ENCODE results near the gene RNF217.

RNF217 gene

DNA sequence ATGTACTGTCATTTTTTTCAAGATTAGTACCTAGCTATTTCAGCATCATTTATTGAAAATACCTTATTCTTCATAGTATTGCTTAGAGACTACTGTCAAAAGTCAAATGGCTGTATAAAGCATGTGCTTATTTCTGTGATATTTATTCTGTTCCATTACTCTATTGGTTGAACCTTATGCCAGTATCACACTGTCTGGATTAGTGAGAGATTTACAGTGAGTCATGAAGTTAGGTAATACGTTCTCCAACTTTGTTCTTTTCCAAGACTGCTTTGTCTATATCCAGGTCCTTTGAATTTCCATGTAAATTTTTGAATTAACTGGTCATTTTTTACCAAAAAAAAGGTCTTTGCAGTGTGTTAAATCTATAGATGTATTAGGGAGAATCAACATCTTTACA is 18.6 kb upstream of the RNF217 start:
- Histone ChIP-seq H3K27ac (ENCODE audit: insufficient read depth, low read depth, low read length, poor library complexity, severe bottlenecking) (no peak overlapping the region), H3K27me3 (ENCODE audit: control insufficient read depth, insufficient read depth, low read length, poor library complexity, severe bottlenecking) (no peaks in the 10 kb centered on the region), H3K36me3 (ENCODE audit: control insufficient read depth, insufficient read depth, low read length) (no peaks in the 10 kb centered on the region), H3K4me1 (ENCODE audit: control insufficient read depth, insufficient read depth, low read length) (no peaks in the 10 kb centered on the region), H3K9me3 (ENCODE audit: control insufficient read depth, low read length) (no peaks in the 10 kb centered on the region), H3K4me3 (ENCODE audit: insufficient read depth, low read depth, low read length) (no peak overlapping the region)
- WGBS, 2 experiments = 90% methylated on average over 1 of the region's 1 CpG; no CpG with 5 or more reads in 1 of the 2 experiments

DNA sequence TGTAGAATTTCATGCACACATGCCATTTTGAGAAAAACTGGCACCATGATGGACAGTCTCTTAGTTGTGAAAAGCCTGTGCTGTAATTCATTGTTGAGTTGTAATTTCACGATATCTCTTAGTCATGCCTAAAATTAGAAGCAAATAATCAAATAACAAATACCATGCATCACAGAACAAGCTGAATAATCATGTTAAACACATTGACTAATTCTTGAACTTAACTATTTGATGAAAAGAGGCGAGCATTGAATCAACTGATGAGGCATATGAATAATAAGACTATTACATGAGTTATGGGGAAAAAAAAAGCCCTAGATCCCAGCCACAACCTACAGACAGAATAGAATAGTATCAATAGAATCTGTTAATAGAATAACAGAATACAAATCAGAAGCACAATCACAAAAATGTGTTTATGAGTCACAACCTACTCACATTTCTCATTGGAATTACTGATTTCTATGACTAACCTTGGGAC is 14.2 kb upstream of the RNF217 start:
- Histone ChIP-seq H3K27me3 (ENCODE audit: control insufficient read depth, insufficient read depth, low read length, poor library complexity, severe bottlenecking) (no peaks in the 10 kb centered on the region), H3K36me3 (ENCODE audit: control insufficient read depth, insufficient read depth, low read length) (no peaks in the 10 kb centered on the region), H3K9me3 (ENCODE audit: control insufficient read depth, low read length) (no peaks in the 10 kb centered on the region), H3K4me1 (ENCODE audit: control insufficient read depth, insufficient read depth, low read length) (no peaks in the 10 kb centered on the region), H3K4me3 (ENCODE audit: insufficient read depth, low read depth, low read length) (no peak overlapping the region), H3K27ac (ENCODE audit: insufficient read depth, low read depth, low read length, poor library complexity, severe bottlenecking) (no peak overlapping the region)
- 86 to 100% methylated on average over 1 to 2 of the region's 2 CpGs for WGBS, 2 experiments

DNA sequence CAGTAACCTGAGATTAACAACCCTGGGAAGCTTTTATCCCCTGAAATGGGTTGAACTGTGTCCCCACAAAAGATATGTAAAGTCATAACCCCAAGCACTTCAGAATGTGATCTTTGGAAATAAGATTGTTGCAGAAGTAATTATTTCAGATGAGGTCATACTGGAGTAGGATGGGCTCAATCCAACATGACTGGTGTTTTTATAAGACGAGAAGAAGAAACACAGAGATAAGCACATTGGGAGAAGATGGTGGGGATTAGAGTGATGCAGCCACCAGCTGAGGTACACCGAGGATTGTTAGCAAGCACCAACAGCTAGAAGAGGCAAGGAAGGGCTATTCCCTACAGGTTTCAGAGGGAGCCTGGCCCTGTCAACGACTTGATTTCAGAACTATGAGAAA is 12.5 kb upstream of the RNF217 start:
- 88 to 90% methylated on average over 3 of the region's 3 CpGs for WGBS, 2 experiments
- Histone ChIP-seq H3K4me1 (ENCODE audit: control insufficient read depth, insufficient read depth, low read length) (no peaks in the 10 kb centered on the region), H3K27me3 (ENCODE audit: control insufficient read depth, insufficient read depth, low read length, poor library complexity, severe bottlenecking) (no peaks in the 10 kb centered on the region), H3K4me3 (ENCODE audit: insufficient read depth, low read depth, low read length) (no peak overlapping the region), H3K9me3 (ENCODE audit: control insufficient read depth, low read length) (no peaks in the 10 kb centered on the region), H3K27ac (ENCODE audit: insufficient read depth, low read depth, low read length, poor library complexity, severe bottlenecking) (no peak overlapping the region), H3K36me3 (ENCODE audit: control insufficient read depth, insufficient read depth, low read length) (no peaks in the 10 kb centered on the region)

DNA sequence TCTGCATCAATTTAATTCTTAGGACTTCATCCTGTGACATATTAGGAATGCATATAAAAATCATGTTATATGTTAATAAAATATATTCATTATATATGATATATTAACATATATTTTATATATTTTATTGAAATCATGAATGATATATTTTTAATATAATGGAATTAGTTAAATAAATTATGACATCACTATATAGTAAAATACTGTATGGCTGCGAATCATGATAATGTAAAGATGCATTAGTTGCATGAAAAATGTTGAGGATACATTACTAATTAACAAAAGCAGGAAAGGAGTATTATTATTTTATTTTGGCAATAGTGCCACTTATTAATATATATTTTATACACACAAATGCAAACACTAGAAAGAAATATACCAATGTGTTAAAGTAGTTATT is 8.4 kb upstream of the RNF217 start:
- Histone ChIP-seq H3K27ac (ENCODE audit: insufficient read depth, low read depth, low read length, poor library complexity, severe bottlenecking) (no peak overlapping the region), H3K9me3 (ENCODE audit: control insufficient read depth, low read length) (no peaks in the 10 kb centered on the region), H3K4me3 (ENCODE audit: insufficient read depth, low read depth, low read length) (no peak overlapping the region), H3K4me1 (ENCODE audit: control insufficient read depth, insufficient read depth, low read length) (no peaks in the 10 kb centered on the region), H3K27me3 (ENCODE audit: control insufficient read depth, insufficient read depth, low read length, poor library complexity, severe bottlenecking) (no peaks in the 10 kb centered on the region), H3K36me3 (ENCODE audit: control insufficient read depth, insufficient read depth, low read length) (no peaks in the 10 kb centered on the region)
- no CpG with 5 or more reads among the region's 1 CpG for WGBS, 2 experiments

DNA sequence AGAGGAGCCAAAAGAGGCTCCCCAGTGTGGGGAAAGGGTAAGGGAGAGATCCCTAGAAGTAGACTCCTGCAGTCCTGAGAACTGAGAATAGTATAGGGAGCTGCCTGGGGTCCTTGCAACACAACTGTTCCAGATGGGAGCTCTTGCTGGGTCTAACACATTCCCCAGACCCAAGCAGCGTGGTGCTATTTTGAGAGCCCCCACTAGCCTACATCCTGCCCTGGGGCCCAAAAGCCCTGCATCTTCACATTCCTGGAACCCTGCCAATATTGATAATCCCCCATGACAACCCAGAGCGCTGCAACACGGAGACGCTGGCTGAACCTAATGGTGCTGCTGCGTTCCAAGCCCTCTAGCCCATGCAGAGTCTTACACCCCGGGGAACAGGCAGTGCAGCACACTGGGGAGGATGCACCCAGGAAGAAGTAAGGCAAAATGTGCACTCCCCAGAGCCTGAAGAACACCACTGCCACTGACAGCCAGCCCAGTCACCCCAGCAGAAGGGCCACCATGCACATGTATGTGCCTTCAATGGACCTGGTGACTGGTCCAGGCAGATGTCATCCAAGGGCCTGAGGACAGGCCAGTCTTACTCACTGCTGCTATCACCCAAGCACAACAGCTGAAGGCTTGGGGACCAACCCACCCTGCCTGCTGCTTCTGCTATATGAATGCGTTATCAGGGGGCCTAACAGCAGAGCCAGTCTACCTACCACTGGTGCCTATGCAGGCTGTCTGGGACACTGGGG is 7.0 kb upstream of the RNF217 start:
- H3K9me3 ChIP-seq (ENCODE audit: control insufficient read depth, low read length) = no peaks in the 10 kb centered on the region
- 84 to 86% methylated on average over 7 of the region's 7 CpGs for WGBS, 2 experiments
- no peak overlapping the region for H3K27ac ChIP-seq (ENCODE audit: insufficient read depth, low read depth, low read length, poor library complexity, severe bottlenecking)
- peaks cover 3% of the 10 kb centered on the region for H3K27me3 ChIP-seq (ENCODE audit: control insufficient read depth, insufficient read depth, low read length, poor library complexity, severe bottlenecking)
- H3K36me3 ChIP-seq (ENCODE audit: control insufficient read depth, insufficient read depth, low read length) = no peaks in the 10 kb centered on the region
- no peaks in the 10 kb centered on the region for H3K4me1 ChIP-seq (ENCODE audit: control insufficient read depth, insufficient read depth, low read length)
- no peak overlapping the region for H3K4me3 ChIP-seq (ENCODE audit: insufficient read depth, low read depth, low read length)

DNA sequence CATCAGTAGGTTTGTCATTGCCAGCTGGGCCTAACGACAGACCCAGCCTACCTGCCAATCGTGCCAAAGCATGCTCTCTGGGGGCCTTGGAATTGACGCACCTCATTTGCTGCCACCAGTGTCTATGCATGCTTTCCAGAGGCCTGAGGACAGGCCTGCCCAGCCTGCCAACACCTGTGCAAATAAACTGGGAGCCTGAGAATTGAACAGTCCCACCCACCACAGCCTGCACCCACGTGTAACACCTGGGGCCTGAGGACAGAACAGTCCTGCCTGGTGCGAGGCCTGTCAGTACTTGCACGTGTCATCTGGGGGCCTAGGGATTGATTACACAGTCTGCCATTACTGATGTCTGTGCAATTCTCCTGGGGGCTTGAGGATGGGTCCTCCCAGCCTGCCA is 6.2 kb upstream of the RNF217 start:
- 95 to 96% methylated on average over 6 of the region's 6 CpGs for WGBS, 2 experiments
- H3K27me3 ChIP-seq (ENCODE audit: control insufficient read depth, insufficient read depth, low read length, poor library complexity, severe bottlenecking) = peaks cover 8% of the 10 kb centered on the region
- no peaks in the 10 kb centered on the region for H3K9me3 ChIP-seq (ENCODE audit: control insufficient read depth, low read length)
- no peak overlapping the region for H3K27ac ChIP-seq (ENCODE audit: insufficient read depth, low read depth, low read length, poor library complexity, severe bottlenecking)
- no peak overlapping the region for H3K4me3 ChIP-seq (ENCODE audit: insufficient read depth, low read depth, low read length)
- no peaks in the 10 kb centered on the region for H3K36me3 ChIP-seq (ENCODE audit: control insufficient read depth, insufficient read depth, low read length)
- H3K4me1 ChIP-seq (ENCODE audit: control insufficient read depth, insufficient read depth, low read length) = peaks cover 1% of the 10 kb centered on the region

DNA sequence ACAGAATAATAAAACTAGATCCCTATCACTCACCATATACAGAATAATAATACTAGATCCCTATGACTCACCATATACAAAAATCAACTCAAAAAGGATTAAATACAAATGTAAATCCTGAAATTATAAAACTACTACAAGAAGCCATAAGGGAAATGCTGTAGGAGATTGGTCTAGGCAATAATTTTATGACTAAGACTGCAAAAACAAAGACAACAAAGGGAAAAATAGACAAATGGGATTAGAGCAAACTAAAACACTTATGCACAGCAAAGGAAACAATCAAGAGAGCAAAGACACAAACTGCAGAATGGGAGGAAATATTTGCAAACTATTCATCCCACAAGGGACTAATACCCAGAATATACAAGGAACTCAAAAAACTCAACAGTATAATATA is 4.1 kb upstream of the RNF217 start:
- Histone ChIP-seq H3K9me3 (ENCODE audit: control insufficient read depth, low read length) (no peaks in the 10 kb centered on the region), H3K4me3 (ENCODE audit: insufficient read depth, low read depth, low read length) (no peak overlapping the region), H3K4me1 (ENCODE audit: control insufficient read depth, insufficient read depth, low read length) (peaks cover 5% of the 10 kb centered on the region), H3K36me3 (ENCODE audit: control insufficient read depth, insufficient read depth, low read length) (no peaks in the 10 kb centered on the region), H3K27me3 (ENCODE audit: control insufficient read depth, insufficient read depth, low read length, poor library complexity, severe bottlenecking) (peaks cover 15% of the 10 kb centered on the region), H3K27ac (ENCODE audit: insufficient read depth, low read depth, low read length, poor library complexity, severe bottlenecking) (no peak overlapping the region)

DNA sequence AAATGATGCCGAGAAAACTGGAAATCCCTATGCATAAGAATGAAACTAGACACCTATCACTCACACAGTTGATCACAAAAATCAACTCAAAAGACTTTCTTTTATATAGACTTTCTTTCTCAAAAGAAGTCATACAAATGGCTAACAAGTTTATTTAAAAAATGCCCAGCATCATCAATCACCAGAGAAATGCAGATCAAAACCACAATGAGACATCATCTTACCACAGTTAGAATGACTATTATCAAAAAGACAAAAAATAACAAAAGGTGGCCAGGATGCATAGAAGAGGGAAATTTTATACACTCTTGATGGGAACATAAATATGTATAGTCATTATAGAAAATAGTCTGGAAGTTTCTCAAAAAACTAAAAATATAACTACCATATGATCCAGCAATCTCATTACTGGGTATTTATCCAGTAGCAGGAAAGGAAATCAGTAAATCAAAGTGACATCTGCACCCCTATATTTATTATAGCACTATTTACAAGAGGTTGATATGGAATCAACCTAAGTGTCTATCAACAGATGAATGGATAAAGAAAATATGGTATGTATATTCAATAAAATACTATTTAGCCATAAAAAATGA is 3.4 kb upstream of the RNF217 start:
- Histone ChIP-seq H3K27me3 (ENCODE audit: control insufficient read depth, insufficient read depth, low read length, poor library complexity, severe bottlenecking) (peaks cover 15% of the 10 kb centered on the region), H3K4me3 (ENCODE audit: insufficient read depth, low read depth, low read length) (no peak overlapping the region), H3K4me1 (ENCODE audit: control insufficient read depth, insufficient read depth, low read length) (peaks cover 5% of the 10 kb centered on the region), H3K9me3 (ENCODE audit: control insufficient read depth, low read length) (no peaks in the 10 kb centered on the region), H3K36me3 (ENCODE audit: control insufficient read depth, insufficient read depth, low read length) (no peaks in the 10 kb centered on the region), H3K27ac (ENCODE audit: insufficient read depth, low read depth, low read length, poor library complexity, severe bottlenecking) (no peak overlapping the region)
- 96 to 100% methylated on average over 1 of the region's 1 CpG for WGBS, 2 experiments

DNA sequence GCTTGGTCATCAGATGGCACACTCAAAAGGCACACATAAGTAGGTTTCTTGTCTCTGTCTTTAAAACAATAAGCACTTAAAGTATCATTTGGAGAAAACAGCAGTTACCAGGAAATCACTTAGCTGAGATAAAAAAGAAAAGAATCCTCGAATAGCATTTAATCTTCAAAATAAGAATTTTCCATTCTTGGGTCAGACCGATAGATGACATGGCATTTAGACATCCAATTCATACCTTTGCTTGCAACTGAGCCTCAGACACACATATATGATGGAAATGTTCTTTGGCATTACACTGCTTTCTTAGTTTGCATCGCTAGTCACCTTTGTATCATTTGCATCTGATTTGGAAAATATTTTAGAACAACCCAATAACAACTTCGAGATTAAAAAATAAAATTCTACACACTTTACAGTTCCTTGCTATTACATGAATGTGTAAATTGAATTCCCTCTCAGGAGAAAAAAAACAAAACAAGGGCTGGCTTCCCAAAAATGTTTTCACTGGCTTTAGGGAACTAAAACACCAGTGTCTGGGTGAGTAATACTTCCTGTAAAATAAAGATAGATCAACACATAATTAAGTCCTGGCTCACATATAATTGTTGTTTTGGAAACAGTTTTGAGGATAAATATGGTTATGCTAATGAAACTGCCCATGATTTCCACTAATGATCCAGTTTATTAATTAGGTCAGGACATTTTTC is 1.3 kb upstream of the RNF217 start:
- peak overlapping the region; percentile 85 for H3K4me3 ChIP-seq (ENCODE audit: insufficient read depth, low read depth, low read length)
- H3K27ac ChIP-seq (ENCODE audit: insufficient read depth, low read depth, low read length, poor library complexity, severe bottlenecking) = no peak overlapping the region
- 89 to 97% methylated on average over 2 to 4 of the region's 4 CpGs for WGBS, 2 experiments
- H3K36me3 ChIP-seq (ENCODE audit: control insufficient read depth, insufficient read depth, low read length) = no peaks in the 10 kb centered on the region
- H3K9me3 ChIP-seq (ENCODE audit: control insufficient read depth, low read length) = no peaks in the 10 kb centered on the region
- H3K27me3 ChIP-seq (ENCODE audit: control insufficient read depth, insufficient read depth, low read length, poor library complexity, severe bottlenecking) = peaks cover 15% of the 10 kb centered on the region
- peaks cover 18% of the 10 kb centered on the region for H3K4me1 ChIP-seq (ENCODE audit: control insufficient read depth, insufficient read depth, low read length)

DNA sequence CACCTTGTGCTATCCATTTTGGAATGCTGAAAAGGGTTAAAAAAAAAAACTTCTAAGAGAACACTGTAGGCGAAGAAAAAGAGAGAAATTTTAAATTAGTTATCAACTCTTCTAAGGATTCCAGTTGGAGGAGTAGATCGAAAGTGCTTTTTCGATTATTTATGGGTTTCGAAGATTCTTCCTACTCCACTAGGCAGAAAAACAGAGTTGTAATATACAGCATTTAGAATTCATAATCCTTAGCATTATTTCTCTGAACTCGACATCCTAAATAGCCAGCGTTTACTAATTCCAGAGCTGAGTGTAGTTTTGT is 817 bp upstream of the RNF217 start:
- H3K36me3 ChIP-seq (ENCODE audit: control insufficient read depth, insufficient read depth, low read length) = no peaks in the 10 kb centered on the region
- H3K9me3 ChIP-seq (ENCODE audit: control insufficient read depth, low read length) = no peaks in the 10 kb centered on the region
- H3K4me1 ChIP-seq (ENCODE audit: control insufficient read depth, insufficient read depth, low read length) = peaks cover 22% of the 10 kb centered on the region
- 0 to 45% methylated on average over 1 to 6 of the region's 6 CpGs for WGBS, 2 experiments
- peaks cover 15% of the 10 kb centered on the region for H3K27me3 ChIP-seq (ENCODE audit: control insufficient read depth, insufficient read depth, low read length, poor library complexity, severe bottlenecking)
- H3K4me3 ChIP-seq (ENCODE audit: insufficient read depth, low read depth, low read length) = peak overlapping the region; percentile 85
- no peak overlapping the region for H3K27ac ChIP-seq (ENCODE audit: insufficient read depth, low read depth, low read length, poor library complexity, severe bottlenecking)

Measured in ectodermal cell (in vitro differentiated cells).